NCI-H510A (cell line): ENCODE data around the gene COL9A2.

Experiments
- DNase-seq: peaks from one replicate; lab custom pipeline; 2025; lab: John Stamatoyannopoulos, UW

COL9A2 gene

DNA sequence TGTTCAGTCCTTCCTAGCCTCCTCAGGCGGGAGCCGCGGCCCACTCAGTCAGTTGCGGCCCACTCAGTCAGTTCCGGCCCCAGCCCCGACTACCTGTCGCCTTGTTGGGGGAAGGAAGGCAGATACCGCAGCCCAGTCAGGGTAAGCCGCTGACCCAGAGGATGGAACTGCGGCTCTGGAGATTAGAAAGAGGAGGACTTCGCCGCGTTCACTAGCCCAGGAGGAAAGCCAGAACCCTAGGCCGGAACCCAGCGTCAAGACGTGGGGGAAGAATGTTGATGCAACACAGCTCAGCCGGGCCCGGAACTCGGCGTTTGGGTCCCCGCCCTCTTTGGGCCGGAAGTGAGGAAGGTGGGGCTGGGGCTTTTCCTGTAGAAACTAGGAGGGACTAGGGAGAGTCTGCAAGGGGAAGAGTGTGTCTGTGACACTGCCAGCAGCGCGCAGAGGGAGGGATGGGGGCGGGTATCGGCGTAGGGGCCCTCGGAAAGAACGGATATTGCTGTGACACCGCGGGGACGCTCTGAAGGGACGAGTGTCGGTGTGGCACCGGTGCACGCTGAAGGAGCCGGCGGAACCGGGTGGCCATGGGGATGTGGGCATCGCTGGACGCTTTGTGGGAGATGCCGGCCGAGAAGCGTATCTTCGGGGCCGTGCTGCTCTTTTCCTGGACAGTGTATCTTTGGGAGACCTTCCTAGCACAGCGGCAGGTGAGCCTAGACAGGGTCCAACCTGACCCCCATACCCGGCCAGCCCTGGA, 59.2 kb downstream of the COL9A2 start, which contains the start of gene ZMPSTE24:
Gene ZMPSTE24, plus strand, starts transcription at position 549 of the 757 bp plus-strand sequence. Its CDS starts 36 bp downstream, at position 585.
- DNase-seq: peak; percentile 100

DNA sequence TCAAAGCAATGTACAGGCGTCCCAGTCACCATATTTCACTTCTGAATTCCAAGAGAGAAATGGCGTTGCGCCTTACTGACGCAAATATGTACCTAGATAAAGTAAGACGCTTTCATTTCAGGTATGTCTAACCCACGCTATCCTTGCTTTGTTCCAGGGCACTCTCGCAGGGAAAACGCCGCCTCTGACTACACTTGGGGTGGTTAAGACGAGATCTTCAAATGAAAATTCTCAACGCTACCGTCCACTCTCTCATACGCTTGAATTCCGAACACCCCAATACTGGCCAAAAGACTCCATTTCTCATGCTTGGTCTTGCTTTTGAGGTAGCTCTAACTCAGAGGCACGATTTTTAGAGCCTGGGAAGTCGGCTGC, 59.8 kb downstream of the COL9A2 start:
- DNase-seq: no peak

DNA sequence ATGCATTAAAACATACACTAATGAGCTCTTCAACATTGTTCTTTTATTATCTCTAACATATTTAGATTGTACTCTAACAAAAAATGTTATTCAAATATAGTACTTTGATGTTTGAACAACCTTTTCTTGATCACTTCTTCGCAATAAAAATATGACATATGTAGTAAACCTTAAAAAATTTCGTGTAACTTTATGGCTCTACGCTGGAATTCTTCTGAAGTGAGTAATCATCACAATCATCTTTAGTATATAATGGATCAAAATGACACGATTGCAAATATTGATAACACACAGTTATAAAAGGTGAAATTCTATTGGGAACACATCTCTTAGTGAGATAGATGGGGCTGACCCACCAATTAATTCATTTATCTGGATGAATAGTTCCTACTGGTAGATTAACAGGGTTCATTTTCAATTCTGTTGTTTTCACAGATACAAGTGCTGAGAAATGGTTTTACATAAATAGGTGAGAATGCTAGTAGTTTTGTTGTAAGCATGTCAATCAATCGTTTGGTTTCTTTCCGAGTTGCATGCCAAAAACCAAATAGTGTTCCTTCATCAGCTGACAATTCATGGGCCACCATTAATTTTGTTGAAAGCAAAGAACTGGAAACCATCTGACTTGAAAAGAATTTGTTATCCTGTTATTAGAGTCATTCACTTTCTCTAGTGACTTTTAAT, 60.5 kb downstream of the COL9A2 start:
- DNase-seq: no peak

DNA sequence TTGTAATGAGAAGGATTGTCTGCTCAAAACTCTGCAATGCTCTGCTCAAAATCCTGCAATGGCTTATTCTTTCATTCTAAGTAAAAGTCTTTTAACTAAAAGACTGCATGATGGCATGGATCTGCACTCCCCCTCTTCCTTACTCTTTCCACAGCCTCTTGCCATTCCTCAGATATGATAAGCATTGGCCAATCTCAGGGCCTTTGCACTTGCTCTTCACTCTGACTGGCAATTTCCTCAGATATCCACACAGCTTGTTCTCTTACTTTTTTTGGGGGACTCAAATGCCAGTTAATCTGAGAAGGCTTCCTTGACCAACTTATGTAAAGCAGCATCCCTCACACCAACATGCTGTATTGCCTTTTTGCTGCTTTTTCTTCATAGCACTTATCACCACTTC, 61.9 kb downstream of the COL9A2 start:
- no peak for DNase-seq

DNA sequence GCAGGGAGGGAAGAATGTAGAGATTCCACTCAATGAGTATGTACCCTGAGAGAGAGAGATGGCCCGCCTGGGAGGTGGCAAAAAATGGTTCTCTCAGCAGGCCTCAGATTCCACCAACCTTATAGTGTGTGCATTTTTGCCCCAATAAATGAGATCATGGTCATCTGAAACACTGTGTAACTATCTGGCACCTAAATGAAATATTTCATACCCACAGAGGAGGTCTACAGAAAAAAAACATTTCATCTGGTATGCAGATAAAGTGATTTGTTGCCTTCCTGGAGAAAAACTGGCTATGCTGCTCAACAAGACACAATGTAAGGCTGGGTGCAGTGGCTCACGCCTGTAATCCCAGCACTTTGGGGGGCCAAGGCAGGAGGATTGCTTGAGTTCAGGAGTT, 64.5 kb downstream of the COL9A2 start:
- DNase-seq: no peak

DNA sequence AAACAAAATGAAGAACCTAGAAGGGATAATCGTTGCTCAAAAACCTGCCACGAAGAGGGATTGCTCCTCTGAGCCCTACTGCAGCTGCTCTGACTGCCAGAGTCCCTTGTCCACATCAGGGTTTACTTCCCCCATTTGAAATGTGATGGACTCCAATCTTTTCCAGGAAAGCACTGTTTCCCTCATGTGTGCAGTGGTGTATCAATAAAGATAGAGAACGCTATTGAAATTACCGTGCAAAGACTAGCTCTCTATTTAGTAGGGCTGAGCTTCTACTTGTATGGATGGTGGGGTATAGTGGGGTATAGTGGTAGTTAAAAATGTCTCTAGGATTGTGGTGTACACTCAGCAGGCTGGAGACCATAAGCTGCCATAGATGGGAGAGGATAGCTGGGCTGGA, 65.6 kb downstream of the COL9A2 start:
- DNase-seq: no peak
